Cardiac septum (tissue), 1 donor: Measurements from ENCODE around the gene OR14I1. TPM values are rescaled to one million over a fixed set of nuclear protein-coding genes. Genes with fewer than 3 reads are reported as not detected.
"Not testable (repeated sequence)": the region's sequence is repeated elsewhere in the genome, so short reads cannot be mapped to it uniquely, and the experiment has no call there.

ENCODE experiments used
- DNase-seq: peaks from one replicate; pipeline ENCODE4 v3.0.0-alpha.2; 2020; ENCODE audit warnings: low spot score
- intact Hi-C: fragments of 100-400 bp; cut with DNase I; formaldehyde crosslinking; loops from one replicate; pipeline ENCODE4 v1.14.0; 2022
- total RNA-seq: library from RNA; stranded (reverse); fragmentation: NEBNext Ultra II Directional; extraction: Animal tissue kit (Norgen Biotek cat#: 25700); gene quantifications from one replicate; pipeline ENCODE4 v1.2.1, GENCODE V29; 2021
- donor health status: DM: no; HTN: no; CAD: no.

Gene OR14I1
- total RNA-seq, 1 donor from 2014 or later = not detected

- DNase-seq = no peak
- intact Hi-C loops = no loop called here
Measured at GRCh38 chr1:248691567-248692155, 10.9 kb downstream of the OR14I1 start.

GRCh38 chr1:248688527-248689298 is 13.9 kb downstream of the OR14I1 start:
- no peak for DNase-seq
- intact Hi-C loops = no loop called here

- intact Hi-C loops = no loop called here
- DNase-seq = no peak
Measured at GRCh38 chr1:248686815-248687214, 15.8 kb downstream of the OR14I1 start.

GRCh38 chr1:248681651-248682050 is 20.9 kb downstream of the OR14I1 start:
- intact Hi-C loops = no loop called here
- no peak for DNase-seq

- no peak for DNase-seq
- intact Hi-C loops = no loop called here
Measured at GRCh38 chr1:248670003-248670402, 32.6 kb downstream of the OR14I1 start.

GRCh38 chr1:248663453-248664328 is 38.9 kb downstream of the OR14I1 start:
- intact Hi-C loops = not testable (repeated sequence)

GRCh38 chr1:248656797-248657196 is 45.8 kb downstream of the OR14I1 start:
- intact Hi-C loops = loop anchor here (10.0 kb wide), 1 partner anchor 212 kb away; the partner anchor contains the start of gene OR2T2
- not testable (repeated sequence) for DNase-seq

More at GRCh38 chr1:248663453-248664328, 38.9 kb downstream of the OR14I1 start:
- not testable (repeated sequence) for DNase-seq

GRCh38 chr1:248655354-248655753 is 47.2 kb downstream of the OR14I1 start, which contains the start of gene OR2T27:
Gene OR2T27 (minus strand): TSS chr1:248655528. CDS start chr1:248650884, 4,644 bp downstream.
- DNase-seq = not testable (repeated sequence)
- intact Hi-C loops = loop anchor here (10.0 kb wide), 1 partner anchor 211 kb away; the partner anchor contains the start of gene OR2T2

Other genes starting within 250 kb of the OR14I1 start
- gene OR2T3, start 229.4 kb downstream of the OR14I1 start, total RNA-seq = not detected
- gene OR2T5, start 214.2 kb downstream of the OR14I1 start, total RNA-seq = not detected
- gene OR2G6, start 194.7 kb downstream of the OR14I1 start, total RNA-seq = not detected
- not detected for gene OR2T29, start 140.0 kb downstream of the OR14I1 start, total RNA-seq
- not detected for gene OR2T34, start 128.0 kb downstream of the OR14I1 start, total RNA-seq
- gene OR2T10, start 105.1 kb downstream of the OR14I1 start, total RNA-seq = not detected
- gene OR2T11, start 67.7 kb downstream of the OR14I1 start, total RNA-seq = not detected
- gene OR2T35, start 57.5 kb downstream of the OR14I1 start, total RNA-seq = not detected
- gene OR2T27, start 47.2 kb downstream of the OR14I1 start, total RNA-seq = not detected
- not detected for gene LYPD8, start 53.0 kb upstream of the OR14I1 start, total RNA-seq
- gene SH3BP5L, start 123.1 kb upstream of the OR14I1 start, total RNA-seq = 25.1 TPM
- gene ZNF672, start 135.5 kb upstream of the OR14I1 start, total RNA-seq = 40.7 TPM
- gene ZNF692, start 156.3 kb upstream of the OR14I1 start, total RNA-seq = 18.1 TPM
- gene PGBD2, start 203.5 kb upstream of the OR14I1 start, total RNA-seq = 2.9 TPM